CD4-positive, alpha-beta T cell treated with Interleukin-12 subunit alpha and Interleukin-12 subunit beta, for 1 hour (primary cell): ENCODE results near the gene PCBP3.
A peak's percentile ranks its signal among the peaks of the same experiment; 100 is the strongest.
"Not testable (repeated sequence)": the region's sequence is repeated elsewhere in the genome, so short reads cannot be mapped to it uniquely, and the experiment has no call there.

ENCODE experiments used
- DNase-seq: peaks from one replicate; pipeline ENCODE4 v3.0.0-alpha.2; 2020

Gene PCBP3

DNA sequence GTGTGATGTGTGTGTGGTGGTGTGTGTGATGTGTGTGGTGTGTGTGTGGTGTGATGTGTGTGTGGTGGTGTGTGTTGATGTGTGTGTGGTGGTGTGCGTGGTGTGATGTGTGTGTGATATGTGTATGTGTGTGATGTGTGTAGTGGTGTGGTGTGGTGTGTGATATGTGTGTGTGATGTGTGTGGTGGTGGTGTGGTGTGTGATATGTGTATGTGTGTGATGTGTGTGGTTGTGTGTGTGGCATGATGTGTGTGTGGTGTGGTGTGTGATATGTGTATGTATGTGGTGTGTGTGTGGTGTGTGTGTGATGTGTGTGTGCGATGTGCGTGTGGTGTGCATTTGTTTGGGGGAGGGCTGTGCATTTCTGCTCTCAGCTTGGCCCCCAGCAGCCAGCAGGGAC lies 7.1 kb upstream of the PCBP3 start:
- no peak for DNase-seq

DNA sequence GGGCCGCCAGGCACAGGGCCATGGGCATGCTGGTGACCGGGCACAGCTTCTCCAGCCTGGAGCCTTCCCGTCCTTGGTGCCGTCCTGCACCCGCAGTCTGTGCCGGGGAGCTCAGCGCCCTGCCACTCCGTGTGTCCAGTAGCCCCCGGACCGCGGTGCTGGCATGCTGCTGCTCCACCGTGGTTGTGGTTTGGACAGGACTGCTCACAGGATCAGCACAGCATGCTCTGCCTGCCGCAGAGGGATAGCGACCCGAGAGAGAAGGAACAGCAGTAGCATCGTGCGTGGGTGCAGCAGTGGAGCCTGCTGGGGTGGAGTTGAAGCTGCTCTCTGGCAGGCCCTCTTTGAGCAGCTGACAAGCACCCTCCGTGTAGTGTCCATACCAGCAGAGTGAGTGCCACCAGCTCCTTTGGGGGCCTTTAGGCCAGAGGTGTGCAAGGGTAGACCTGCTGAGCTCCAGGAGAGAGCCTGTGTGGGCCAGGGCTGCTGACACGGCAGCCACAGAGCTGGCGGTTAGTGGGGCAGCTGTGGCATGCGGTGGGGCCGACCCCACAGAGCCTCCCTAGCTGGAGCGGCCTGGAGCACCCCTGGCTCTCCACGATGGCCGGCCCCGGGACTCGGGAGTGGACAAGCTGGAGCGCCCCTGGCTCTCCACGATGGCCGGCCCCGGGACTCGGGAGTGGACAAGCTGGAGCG lies 6.4 kb upstream of the PCBP3 start:
- DNase-seq: no peak

DNA sequence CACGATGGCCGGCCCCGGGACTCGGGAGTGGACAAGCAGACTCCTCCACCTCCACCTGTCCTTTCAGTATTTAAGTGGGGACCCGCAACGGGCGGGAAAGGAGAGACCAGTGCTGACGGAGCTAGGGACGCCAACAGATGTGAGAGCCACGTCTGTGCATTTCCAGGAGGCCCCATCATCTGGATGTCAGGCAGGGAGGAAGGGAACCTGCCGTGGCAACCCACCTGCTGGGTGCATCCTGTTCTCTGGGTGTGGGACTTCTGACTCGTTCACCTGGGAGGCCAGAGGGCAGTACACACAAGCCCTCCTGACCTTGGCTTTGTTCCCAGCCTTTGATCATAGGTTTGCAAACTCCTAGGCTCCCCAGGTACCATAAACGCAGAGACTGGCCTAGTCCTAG lies 5.6 kb upstream of the PCBP3 start:
- no peak for DNase-seq

DNA sequence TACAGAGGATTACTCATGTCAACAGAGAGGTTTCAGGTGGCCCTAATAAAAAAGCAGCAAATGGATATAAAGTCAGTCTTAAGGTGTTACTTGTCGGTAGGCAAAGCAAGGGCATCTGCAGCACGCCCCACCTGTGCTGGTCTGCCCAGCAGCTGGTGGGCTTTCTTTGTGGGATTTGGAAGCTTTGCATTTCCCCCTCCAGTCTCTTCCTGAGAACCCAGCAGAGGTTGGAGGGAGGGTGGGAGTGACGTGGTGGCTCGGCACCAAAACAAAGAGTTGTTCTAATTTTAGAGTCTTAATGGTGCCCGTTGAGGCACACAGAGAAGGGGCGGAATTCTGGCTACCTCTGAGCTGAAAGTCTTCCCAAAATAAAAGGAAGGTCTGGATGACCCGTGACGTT lies 4.8 kb upstream of the PCBP3 start:
- DNase-seq: no peak

DNA sequence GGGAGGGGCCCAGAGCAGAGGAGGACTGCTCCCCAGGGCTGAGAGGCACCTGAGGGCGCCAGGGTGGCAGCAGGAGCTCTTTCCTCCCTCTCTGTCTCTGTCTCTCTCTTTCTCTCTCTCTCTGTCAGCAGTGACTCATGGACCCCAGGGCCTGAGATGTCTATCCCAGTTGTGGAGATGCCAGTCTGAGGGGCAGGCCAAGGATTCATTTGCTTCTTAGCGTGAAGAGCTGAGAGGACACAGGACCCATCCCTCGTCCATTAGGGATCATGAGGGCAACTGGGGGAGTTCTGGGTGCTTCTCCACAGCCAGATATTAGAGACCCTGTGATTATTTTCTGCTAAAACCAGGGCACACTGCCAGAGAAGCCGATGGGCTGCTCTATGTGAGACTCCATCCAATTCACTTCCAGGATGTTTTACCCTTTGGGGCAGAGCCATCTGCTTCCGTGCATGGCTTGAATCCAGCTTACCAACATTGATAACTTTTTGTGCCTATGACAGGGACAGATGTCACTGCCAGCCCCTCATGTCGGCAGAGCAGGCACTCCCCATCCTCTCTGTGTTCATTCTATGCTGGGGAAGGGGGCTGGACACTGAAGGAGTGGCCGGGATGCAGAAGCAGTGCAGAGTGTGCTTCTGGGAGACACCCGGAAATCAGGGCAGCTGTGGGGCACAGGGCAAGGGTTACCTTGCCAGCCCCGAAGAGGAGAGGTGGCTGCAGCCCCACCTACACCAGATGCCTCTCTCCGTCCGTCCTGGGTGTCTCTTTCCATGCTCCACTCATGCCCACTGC lies 4.1 kb upstream of the PCBP3 start:
- DNase-seq: no peak

DNA sequence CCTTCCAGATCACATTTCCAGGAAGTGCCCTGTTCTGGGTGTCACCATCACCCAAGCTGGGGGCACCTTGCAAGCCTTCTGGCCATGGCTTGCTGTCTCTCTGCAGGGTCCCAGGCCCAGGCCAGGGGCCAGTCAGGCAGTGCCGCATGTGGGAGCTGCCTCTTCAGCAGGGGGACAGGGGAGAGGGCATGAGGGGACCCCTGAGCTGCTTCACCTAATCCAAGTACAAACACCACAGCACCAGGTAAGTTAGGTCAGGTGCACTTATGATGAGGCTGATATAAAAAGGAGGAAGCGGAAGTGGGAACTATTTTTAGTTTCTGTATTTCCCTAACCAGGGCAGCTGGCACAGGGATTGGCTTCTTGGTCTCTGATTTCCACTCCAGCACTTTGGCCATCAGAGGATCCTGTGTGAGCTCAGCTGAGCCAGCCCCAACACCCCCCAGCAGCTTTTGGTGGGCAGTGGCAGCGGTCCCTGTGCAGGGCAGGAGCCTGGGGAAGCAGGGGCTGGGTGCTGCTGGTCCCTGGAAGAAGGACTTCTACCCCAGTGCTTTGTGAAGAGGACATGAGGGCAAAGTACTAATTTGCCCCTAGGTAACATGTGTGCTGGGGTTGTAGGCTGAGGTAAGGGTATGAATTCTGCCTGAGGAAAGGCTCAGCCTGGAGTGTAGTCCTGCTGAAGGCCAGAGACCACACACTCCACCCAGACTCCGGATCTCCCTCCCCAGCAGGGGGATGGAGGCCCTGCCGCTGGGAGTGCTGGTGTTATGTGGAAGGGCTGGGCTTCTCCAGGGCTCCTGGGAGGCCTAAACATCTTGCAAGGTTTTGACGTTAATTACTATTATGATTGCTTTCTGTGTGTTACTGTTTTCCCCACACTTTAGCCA lies 3.3 kb upstream of the PCBP3 start:
- no peak for DNase-seq

DNA sequence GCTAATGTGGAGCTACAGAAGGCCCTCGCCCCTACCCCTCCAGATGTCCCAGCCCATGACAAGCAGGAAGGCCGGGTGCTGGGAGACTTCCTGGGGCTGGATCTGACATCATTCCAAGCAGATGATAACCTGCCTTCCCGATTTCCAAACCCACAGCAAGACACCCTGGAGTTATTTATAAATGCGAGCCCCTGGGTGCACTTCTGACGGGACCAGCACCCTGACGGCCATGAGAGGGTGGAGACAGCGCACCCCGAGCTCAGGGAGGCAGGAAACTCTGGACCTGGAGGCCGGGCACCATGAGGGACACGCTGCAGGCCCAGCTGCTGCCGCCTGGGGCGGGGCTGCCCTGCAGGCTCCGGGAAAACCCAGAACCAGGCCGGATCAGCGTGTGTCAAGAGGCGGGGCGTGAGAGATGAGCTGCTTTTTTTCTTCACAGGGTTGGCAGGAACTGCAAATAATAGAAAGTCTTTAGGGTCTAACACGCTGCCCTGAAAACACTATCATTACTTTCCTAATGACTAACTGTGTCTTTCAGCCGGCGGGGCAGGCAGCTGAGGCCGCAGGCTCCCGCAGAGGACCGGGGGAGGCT lies 2.5 kb upstream of the PCBP3 start:
- DNase-seq: peak; percentile 35

DNA sequence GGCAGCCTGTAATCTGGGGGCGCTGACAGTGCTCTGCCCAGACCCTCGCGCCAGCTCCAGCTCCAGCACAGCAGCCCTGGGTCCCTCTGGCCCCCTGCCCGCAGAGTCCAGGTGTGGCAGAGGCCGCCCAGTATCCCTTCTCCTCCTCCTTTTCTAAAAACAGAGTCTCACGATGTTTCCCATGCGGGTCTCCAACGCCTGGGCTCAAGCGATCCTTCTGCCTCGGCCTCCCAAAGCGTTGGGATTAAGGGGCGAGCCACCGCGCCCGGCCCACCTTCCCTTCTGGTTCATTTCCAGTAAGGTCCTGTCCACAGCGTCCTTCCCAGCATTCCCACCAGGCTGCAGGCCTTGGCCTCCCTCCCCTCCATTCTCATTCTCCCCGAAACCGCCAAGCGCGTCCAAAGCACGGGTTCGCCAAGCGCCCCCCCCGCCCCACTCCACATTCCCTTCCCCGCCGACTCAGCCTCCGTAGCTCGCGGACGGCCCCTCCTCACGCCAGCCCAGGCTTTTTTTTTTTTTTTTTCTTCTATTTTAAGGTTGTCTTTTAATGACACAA lies 2.0 kb upstream of the PCBP3 start:
- no peak for DNase-seq

DNA sequence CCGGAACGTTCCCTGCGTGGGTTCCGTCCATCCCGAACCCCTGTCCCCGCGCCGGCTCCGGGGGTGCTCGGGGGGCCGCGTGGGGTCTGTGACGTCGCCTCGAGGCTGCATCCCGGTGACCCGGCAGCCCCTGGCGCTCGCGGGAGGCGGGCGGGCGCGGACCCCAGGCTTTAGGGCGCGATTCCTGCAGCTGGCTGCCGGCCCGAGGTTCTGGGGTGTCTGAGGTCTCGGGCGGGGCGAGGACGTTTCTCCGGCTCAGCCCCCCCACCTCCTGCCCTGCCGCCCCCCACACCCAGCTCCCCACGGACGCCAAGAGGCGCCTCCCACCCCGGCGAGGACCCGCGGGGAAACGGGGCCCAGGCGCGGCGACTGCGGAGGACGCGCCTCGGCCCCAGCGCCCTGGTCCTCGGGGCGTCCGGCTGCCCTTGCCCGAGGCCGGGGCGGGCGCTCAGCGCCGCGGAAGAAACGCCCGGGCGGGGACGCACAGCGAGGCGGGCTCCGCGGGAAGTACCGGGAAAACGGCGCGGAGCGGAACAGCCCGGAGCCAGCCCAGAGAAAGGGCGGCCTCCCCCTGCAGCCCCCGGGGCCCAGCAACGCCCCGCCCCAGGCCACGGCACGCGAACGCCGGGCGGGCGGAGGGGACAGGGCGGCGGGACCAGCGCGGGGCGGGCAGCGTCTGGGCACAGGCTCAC lies 1.3 kb upstream of the PCBP3 start:
- DNase-seq: peak; percentile 19

DNA sequence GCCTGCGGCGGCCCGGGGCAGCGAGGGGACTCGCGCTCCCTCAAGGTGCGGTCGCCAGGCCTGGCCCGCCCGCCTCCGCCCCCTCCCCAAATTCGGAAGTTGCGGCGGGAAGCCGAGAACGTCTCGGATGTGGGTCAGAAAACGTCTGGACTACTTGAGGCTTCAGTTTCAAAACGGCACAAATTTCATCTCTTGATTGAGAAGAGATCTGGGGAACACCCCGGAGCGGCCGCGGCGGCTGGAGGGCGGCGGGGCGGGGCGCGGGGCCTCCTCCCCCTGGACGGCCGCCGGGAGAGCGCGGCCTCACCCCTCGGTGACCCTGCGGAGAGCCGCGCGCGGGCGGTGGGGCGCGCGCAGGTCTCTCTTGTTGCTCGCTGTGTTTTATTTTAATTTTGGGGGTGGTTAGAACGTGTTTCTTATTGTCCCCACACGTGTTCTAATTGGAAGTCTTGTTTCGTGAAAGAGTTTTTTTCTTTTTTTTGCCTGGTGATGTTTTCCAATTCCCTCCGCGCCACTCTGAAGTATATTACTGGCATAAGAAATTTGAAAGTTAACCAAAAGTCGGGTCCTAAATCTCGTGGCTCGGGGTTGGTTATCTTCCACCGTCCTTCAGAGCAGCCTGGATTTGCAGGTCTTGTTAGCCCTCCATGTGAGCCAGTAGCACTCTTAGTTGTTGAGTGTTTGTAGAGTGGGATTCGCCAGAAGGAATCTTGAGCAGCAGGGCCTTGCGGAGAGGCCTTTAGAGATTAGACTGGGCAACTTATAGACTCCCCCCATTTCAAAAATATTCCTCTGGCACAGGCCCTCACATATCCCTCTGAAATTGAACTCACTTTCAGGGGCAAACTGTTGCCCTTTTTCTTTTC lies 749 bp downstream of the PCBP3 start:
- peak; percentile 34 for DNase-seq

DNA sequence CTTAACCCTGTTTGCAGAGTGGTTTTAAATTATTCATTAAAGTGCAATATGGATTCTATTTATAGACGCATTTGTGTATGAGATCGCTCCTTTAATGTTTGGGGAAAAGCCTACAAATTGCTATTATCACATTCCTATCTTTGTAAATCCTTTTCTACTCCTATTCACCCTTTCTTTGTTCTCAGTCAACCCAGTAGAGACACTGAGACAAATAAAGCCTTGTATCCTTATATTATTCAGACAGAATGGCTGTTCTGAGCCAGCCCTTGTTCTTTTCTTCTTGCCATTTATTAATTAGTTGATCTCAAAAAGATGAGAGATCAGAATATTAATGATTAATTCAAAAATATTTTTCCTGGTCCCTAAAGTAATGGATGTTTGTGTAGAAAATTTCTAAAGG lies 8.4 kb downstream of the PCBP3 start:
- DNase-seq: no peak

DNA sequence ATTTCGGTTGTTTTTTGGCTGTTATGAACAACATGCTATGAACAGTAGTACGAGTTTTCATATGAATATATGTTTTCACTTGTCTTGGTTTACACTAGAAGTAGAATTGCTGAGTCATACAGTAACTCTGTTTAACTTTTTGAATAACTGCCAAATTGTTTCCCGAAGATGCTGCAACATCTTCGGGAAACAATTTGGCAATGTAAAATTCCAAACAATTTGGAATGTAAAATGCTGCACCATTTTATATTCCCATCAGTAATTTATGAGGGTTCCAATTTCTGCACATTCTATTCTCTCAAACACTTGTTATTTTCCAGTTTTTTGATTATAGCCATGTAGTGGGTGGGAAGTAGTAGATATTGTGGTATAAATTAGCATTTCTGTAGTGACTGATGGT lies 11.6 kb downstream of the PCBP3 start:
- no peak for DNase-seq

DNA sequence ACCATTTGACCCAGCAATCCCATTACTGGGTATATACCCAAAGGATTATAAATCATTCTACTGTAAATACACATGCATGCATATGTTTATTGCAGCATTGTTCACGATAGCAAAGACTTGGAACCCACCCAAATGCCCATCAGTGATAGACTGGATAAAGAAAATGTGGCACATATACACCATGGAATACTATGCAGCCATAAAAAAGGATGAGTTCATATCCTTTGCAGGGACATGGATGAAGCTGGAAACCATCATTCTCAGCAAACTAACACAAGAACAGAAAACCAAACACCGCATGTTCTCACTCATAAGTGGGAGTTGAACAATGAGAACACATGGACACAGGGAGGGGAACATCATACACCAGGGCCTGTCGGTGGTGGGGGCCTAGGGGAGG lies 12.6 kb downstream of the PCBP3 start:
- not testable (repeated sequence) for DNase-seq

DNA sequence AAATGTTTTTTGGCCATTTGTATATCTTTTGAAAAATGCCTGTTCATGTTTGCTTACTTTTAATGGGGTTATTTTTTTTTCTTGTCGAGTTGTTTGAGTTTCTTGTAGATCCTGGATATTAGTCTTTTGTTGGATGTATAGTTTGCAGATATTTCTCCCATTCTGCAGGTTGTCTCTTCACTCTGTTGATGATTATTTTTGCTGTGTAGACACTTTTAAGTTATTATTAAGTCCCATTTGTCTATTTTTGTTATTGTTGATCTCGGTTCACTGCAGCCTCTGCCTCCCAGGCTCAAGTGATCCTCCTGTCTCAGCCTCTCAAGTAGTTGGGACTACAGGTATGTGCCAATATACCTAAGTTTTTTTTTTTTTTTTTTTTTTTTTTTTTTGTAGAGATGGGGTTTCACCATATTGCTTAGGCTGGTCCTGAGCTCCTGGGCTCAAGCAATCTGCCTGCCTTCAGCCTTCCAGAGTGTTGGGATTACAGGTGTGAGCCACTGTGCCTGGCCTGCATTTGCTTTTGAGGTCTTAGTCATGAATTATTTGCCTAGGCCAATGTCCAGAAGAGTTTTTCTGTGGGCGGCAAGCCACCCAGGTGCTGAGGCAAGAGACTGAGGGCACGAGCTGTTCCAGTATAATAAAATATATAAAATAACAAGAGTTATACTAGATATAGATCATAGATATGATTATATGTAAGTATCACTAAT lies 18.5 kb downstream of the PCBP3 start:
- not testable (repeated sequence) for DNase-seq

DNA sequence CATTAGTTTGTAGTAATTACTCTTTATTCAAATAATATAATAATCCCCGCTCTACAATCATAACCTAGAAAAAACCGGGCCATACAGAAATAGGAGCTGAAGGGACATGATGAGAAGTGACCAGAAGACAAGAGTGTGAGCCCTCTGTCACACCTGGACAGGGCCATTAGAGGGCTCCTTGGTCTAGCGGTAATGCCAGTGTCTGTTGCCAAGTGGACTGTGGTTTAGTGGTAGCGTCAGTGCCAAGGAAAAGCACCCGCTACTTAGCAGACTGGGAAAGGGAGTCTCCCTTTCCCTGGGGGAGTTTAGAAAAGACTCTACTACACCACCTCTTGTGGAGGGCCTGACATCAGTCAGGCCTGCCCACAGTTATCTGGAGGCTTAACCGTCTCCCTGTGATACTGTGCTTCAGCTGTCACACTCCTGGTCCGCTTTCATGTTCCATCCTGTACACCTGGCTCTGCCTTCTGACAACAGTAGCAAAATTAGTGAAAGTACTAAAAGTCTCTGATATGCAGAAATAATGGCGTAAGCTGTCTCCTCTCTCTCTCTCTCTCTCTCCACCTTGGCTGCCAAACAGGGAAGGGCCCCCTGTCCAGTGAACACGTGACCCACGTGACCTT lies 19.2 kb downstream of the PCBP3 start:
- not testable (repeated sequence) for DNase-seq

DNA sequence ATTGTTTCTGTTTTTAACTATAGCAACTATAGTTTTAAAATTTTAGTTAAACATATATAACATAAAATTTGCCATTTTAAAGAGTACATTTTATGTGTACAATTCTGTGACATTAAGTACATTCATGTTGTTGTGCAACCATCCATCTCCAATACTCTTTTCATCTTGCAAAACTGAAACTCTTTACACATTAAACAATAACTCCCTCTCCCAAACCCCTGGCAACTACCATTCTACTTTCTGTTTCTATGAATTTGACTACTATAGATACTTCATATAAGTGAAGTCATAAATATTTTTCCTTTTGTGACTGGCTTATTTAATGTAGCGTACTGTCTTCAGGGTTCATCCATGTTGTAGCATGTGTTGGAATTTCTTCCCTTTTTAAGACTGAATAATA lies 25.9 kb downstream of the PCBP3 start:
- no peak for DNase-seq

DNA sequence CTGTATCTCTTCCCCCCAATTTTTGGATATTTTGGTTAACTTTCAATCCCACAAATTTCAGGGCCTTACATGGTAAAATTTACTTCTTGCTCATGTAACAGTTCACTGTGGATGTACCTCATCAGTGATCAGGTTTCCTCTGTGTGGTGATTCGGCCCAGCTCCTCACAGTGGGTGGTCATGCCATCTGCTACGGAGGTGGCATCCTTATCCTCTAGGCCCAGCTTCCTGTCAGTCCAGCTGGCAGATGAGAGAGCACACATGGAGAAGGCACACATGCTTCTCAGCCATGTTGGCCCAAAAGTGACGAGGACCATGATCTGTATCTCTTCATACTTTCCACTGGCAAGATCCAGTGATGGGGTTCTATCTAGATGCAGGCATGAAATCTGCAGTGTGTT lies 27.2 kb downstream of the PCBP3 start:
- DNase-seq: no peak

DNA sequence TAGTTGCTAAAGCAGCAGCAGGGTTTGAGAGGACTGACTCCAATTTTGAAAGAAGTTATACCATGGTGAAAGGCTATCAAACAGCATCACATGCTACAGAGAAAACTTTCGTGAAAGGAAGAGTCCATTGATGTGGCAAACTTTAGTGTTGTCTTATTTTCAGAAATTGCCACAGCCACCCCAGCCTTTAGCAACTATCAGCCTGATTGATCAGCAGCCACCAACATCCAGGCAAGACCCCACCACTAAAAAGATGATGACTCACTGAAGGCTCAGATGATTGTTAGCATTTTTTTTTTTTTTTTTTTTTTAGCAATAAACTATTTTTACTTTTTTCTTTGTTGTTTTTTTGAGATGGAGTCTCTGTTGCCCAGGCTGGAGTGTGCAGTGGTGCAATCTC lies 35.3 kb downstream of the PCBP3 start:
- not testable (repeated sequence) for DNase-seq

DNA sequence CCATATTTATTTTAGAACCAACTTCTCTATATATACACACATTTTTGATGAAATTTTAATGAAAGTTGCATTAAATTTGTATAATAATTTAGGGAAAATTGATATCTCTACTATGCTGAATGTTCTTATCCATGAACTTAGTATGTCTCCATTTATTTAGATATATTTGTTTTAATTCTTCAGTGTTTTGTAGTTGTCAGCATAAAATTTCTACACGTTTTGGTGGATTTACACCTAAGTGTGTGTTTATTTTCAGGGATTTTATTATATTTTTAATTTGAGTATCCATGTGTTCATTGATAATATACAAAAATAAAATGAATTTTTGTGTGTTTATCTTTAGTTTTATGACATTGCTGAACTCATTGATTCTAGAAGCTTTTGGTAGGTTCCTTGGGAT lies 36.7 kb downstream of the PCBP3 start:
- DNase-seq: no peak

DNA sequence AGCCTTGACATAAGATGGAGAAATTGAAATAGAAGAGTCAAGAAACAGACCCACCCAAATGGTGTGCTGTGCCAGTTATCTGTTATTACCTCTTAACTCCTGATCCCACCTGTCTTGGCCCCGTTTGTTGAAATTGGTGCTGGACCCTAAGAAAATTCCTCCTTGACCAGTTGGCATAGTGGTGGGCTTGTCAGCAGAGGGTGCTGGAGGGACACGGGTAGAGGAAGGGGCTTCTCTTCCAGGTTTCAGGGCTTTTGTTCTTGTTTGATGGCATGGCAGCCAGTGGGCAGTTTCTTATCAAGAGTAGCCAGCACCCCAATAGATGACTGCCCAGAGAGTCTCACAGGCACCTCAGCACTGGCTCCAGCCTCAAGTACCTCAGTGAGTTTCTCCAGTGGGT lies 51.6 kb downstream of the PCBP3 start:
- no peak for DNase-seq
